Lung (tissue), 12 donors: ENCODE results near the gene TMCO6. TPM values are rescaled to one million over a fixed set of nuclear protein-coding genes. Genes with fewer than 3 reads are reported as not detected.

Source experiments
- ATAC-seq: fragments of 200-7000 bp; cut with Tn5 transposase; one replicate; pipeline ENCODE4 v1.9.1; 2020; ENCODE audit warnings: moderate number of reproducible peaks; ENCODE audit not compliant: insufficient read depth, low FRiP score
- DNase-seq, 3 donors: peaks; one replicate each; pipeline ENCODE4 v3.0.0-alpha.2; 2013 to 2017
- H3K27ac ChIP-seq, 2 donors: one replicate each; pipeline ENCODE4 v1.5.1; 2013; ENCODE audit warnings: mild to moderate bottlenecking in 2 of 2, moderate library complexity in 2 of 2, control low read depth in 1 of 2, inconsistent platforms in 1 of 2, low read depth in 1 of 2, low read length in 1 of 2
- H3K27me3 ChIP-seq, 3 donors: one replicate each; pipeline ENCODE4 v1.5.1; 2013; ENCODE audit warnings: low read length in 2 of 3; ENCODE audit not compliant: control insufficient read depth in 3 of 3, insufficient read depth in 3 of 3
- H3K36me3 ChIP-seq, 4 donors: one replicate each; pipeline ENCODE4 v1.5.1; 2013; ENCODE audit warnings: low read length in 4 of 4, mild to moderate bottlenecking in 1 of 4, moderate library complexity in 1 of 4; ENCODE audit not compliant: control insufficient read depth in 4 of 4, insufficient read depth in 4 of 4
- H3K4me1 ChIP-seq, 5 donors: one replicate each; pipeline ENCODE4 v1.5.1; 2013; ENCODE audit warnings: low read length in 5 of 5, mild to moderate bottlenecking in 2 of 5, moderate library complexity in 1 of 5; ENCODE audit not compliant: control insufficient read depth in 5 of 5, insufficient read depth in 5 of 5
- H3K4me3 ChIP-seq: one replicate; pipeline ENCODE4 v1.5.1; 2013; ENCODE audit warnings: mild to moderate bottlenecking, control low read depth, moderate library complexity
- H3K9ac ChIP-seq, 2 donors: one replicate each; pipeline ENCODE4 v1.5.1; 2013; ENCODE audit warnings: low read length in 2 of 2, control low read depth in 1 of 2; ENCODE audit not compliant: insufficient read depth in 1 of 2
- H3K9me3 ChIP-seq, 4 donors: one replicate each; pipeline ENCODE4 v1.5.1; 2013; ENCODE audit warnings: low read length in 3 of 4, mild to moderate bottlenecking in 1 of 4, moderate library complexity in 1 of 4; ENCODE audit not compliant: control insufficient read depth in 4 of 4, insufficient read depth in 3 of 4
- CTCF ChIP-seq: IDR thresholded peaks from 2 replicates; pipeline ENCODE4 v1.5.1; 2012; ENCODE audit warnings: mild to moderate bottlenecking; ENCODE audit errors: control extremely low read depth, extremely low read depth
- WGBS, 2 donors: extraction: QIAGEN DNeasy Blood & Tissue Kit; methylation state at CpG; one replicate each; pipeline ENCODE4 v1.1.7; 2013; 5-methylcytosine and 5-hydroxymethylcytosine counted together
- polyA plus RNA-seq, 2 donors: library from polyadenylated mRNA; stranded (reverse); fragments of 200-250 nt; gene quantifications; one replicate each; pipeline ENCODE4 v1.2.1, GENCODE V29; 2013
- total RNA-seq, 2 donors: library from RNA; depleted of rRNA in 1 of 2; stranded (reverse); fragments of >200 nt in 1 of 2; gene quantifications; one replicate each; pipeline ENCODE4 v1.2.1, GENCODE V29; 2014 to 2021
- donor health status: control.
- donor health status: control.
- donor health status: Bipolar disorder and iron deficiency.
- donor health status: healthy.
- donor health status: DM: yes; HTN: yes; CAD: no.

Gene TMCO6
- total and polyA plus RNA-seq, 4 donors = 9.0 to 25.8 (median 14.1) TPM

- DNase-seq (peak; percentile 17 to 51 (median 29)), ATAC-seq (no peak)
- Histone ChIP-seq H3K4me3 (no peak overlapping the region), H3K36me3 (peaks cover 30 to 75% (median 38%) of the 10 kb centered on the region in 4 donors), H3K27me3 (no peaks in the 10 kb centered on the region), H3K4me1 (no peaks in the 10 kb centered on the region), H3K27ac (no peak overlapping the region), H3K9me3 (no peaks in the 10 kb centered on the region), H3K9ac (no peak overlapping the region)
- 78 to 85% methylated on average over 70 of the region's 70 CpGs for WGBS, 2 donors
- no peak for TF ChIP-seq CTCF
Measured at GRCh38 chr5:140672455-140673186, 33.4 kb downstream of the TMCO6 start.

GRCh38 chr5:140673187-140673976 lies 34.1 kb downstream of the TMCO6 start, which contains the start of gene DND1:
TSS of gene DND1 (minus strand) at chr5:140673576. CDS start at chr5:140673542, 34 bp downstream.
- H3K27me3 ChIP-seq = no peaks in the 10 kb centered on the region
- peaks cover 34 to 72% (median 38%) of the 10 kb centered on the region in 4 donors for H3K36me3 ChIP-seq
- H3K9ac ChIP-seq = no peak within 1 kb of the TSS
- WGBS, 2 donors = 90 to 92% methylated on average over 42 to 45 of the region's 45 CpGs
- H3K9me3 ChIP-seq = no peaks in the 10 kb centered on the region
- no peak for DNase-seq
- TF ChIP-seq CTCF = no peak
- no peaks in the 10 kb centered on the region for H3K4me1 ChIP-seq
- no peak within 1 kb of the TSS for H3K4me3 ChIP-seq
- ATAC-seq = no peak
- no peak within 1 kb of the TSS for H3K27ac ChIP-seq

GRCh38 chr5:140674211-140674610 lies 35.0 kb downstream of the TMCO6 start:
- H3K4me3 ChIP-seq = no peak overlapping the region
- no peaks in the 10 kb centered on the region for H3K27me3 ChIP-seq
- ATAC-seq (no peak), DNase-seq (no peak)
- no peak for TF ChIP-seq CTCF
- H3K27ac ChIP-seq = no peak overlapping the region
- H3K4me1 ChIP-seq = no peaks in the 10 kb centered on the region
- 87 to 89% methylated on average over 2 of the region's 2 CpGs for WGBS, 2 donors
- H3K9ac ChIP-seq = no peak overlapping the region
- H3K9me3 ChIP-seq = no peaks in the 10 kb centered on the region
- peaks cover 34 to 69% (median 36%) of the 10 kb centered on the region in 4 donors for H3K36me3 ChIP-seq
